HK-2 (cell line): ENCODE measurements around the gene SSC4D.

Experiments
- DNase-seq: peaks from one replicate; pipeline ENCODE4 v3.0.0-alpha.2; 2018; ENCODE audit not compliant: unreplicated experiment

Gene SSC4D

GRCh38 chr7:76354516-76354915, 55.0 kb downstream of the SSC4D start:
- no peak for DNase-seq

DNA sequence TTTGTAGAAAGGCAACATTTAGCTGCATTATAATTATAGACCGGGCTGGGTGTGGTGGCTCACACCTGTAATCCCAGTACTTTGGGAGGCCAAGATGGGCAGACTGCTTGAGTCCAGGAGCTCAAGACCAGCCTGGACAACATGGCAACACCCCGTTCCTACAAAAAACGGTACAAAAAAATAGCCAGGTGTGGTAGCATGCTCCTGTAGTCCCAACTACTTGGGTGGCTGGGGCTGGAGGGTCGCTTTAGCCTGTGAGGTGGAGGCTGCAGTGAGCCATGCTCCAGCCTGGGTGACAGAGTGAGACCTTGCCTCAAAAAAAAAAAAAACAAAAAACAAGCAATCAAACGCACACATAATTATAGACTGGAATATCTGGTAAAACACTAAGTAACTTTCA, 55.8 kb downstream of the SSC4D start:
- DNase-seq: no peak

DNA sequence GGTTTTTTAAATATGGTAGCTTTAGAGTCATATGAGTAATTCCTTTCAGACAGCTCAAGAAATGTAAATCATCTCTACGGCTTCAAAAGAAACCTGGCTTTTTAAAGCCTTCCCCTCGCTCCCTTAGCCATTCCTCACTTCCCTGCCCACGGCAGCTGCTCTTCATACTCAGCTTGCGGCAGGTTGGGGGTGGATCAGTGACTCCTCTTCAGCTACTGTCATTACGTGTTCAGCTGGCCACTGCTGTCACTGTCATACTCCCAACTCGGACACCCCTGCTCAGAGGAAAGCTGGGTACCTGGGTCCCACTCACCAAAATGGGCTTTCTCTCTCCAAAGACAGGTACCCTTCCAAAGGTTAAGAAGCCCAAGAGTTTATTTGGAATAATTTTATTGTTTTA, 57.3 kb downstream of the SSC4D start:
- no peak for DNase-seq

DNA sequence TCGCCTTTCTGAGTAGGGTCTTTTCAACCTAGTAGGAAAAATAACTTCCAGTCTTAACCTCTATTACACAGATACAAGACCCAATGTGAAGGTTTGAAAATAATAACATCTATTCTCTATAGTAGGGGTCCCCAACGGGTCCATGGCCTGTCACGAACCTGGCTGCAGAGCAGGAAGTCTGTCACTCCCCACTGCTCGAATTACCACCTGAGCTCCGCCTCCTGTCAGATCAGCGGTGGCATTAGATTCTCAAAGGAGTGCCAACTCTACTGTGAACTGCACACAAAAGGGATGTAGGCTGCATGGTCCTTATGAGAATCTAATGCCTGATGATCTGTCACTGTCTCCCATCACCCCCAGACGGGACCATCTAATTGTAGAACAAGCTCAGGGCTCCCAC, 58.1 kb downstream of the SSC4D start:
- no peak for DNase-seq

DNA sequence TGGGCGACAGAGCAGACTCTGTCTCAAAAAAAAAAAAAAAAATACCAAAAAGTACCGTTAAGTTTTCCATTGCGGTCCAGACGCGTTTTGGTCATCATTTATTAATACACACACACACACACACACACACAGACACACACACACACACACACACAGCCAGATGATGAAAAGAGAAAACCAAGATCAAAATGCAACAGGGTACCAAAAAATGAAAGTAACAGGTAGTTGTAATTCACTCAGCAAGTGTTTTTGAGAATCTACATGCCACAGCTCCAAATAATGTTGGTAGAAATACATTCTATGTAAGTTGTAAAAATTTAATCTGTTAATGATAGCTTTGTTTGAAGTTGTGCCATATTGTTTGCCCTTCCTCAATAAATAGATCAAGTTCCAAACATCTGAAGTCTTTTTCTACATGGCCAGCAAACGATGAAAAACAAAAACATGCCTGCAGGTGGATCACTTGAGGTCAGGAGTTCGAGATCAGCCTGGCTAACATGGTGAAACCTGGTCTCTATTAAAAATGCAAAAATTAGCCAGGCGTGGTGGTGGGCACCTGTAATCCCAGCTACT, 60.1 kb downstream of the SSC4D start:
- no peak for DNase-seq

GRCh38 chr7:76347710-76348109, 61.8 kb downstream of the SSC4D start:
- DNase-seq: no peak

DNA sequence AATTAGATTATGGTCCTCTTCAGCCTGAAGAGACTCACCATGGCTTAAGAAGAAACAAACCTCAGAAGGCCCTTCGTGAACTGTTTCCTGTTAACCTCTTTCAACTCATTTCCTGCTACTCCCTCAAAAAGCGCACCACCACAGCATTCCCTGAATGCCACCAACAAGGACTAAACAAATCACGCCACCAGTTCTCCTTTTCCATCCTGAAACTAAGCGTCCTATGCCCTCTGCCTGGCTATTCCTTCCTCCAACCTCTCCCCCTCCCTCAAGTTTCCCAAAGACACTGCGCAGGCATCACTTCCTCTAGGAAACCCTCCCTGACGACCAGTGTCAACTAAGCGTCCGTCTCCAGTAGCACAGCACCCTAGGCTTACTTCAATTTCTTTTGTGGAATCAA, 62.7 kb downstream of the SSC4D start:
- DNase-seq: no peak

DNA sequence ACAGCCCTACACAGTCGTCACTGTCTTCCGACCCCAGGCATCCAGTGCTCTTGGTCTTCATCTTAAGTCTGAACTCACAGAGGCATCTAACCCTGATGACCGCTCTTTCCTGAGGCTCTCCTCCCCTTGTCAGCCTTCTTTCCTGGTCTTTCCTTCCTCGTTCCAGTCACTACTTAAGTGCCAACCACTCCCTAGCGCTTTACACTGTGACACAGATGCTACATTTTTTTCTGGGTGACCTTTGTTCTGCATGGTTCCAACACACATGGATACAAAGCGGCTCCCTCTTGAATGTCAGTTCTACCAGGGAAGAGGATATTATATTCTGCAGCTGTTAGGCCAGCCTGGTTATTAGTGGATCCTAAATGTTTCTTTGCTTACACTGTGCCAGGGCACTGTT, 63.4 kb downstream of the SSC4D start:
- DNase-seq: no peak

DNA sequence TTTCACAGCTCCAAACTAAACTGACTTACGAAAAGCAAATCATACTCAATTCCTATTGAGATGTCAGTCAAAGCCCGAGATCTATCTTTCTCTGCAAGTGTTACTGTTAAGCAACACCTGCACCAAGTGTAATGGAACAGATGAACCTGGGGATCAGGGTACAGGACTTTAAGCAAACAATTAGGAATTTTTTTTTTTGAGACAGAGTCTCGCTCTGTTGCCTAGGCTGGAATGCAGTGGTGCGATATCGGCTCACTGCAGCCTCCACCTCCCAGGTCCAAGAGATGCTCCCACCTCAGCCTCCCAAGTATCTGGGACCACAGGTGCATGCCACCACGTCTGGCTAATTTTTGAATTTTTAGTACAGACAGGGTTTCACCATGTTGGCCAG, 65.6 kb downstream of the SSC4D start:
- DNase-seq: no peak

DNA sequence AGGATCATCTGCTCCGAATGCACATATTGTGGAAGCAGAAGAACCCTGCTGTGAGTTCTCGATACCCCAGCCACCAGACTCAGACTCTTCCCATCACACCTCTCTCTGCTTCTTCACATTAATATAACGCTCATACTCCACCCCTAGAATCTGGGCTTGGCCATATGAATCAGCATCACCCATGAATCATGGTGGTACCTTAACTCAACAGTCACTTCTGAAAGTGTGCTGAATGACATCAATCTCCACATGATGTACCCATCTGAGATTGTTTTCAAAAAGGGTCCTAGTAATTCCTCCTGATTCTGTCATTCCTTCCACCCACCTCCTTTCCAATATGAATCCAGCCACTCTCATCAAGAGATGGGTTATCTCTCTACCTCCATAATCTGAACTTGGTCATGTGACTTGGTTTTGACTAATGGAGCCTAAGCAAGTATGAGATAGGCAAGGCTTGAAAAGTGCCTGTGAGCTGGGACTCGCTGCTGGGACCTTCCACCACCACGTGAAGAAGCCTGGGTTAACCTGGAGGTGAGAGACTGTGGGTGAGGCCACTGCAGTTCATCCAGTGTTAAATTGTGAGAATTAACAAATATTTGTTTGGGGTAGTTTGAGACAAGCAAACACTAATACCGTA, 66.1 kb downstream of the SSC4D start:
- no peak for DNase-seq

- DNase-seq: no peak
These were observed 67.3 kb downstream of the SSC4D start for GRCh38 chr7:76342222-76342621.

GRCh38 chr7:76340617-76341131, 68.8 kb downstream of the SSC4D start:
- DNase-seq: no peak
